ENCODE results near the gene PTPRS. TPM values are rescaled to one million over a fixed set of nuclear protein-coding genes. Genes with fewer than 3 reads are reported as not detected.

The PTPRS gene
- polyA plus RNA-seq, 1 donor (not counting 4 experiments of a cell fraction or from before 2014, with no cell fraction given), result 2.5 TPM

- Histone ChIP-seq H3K4me2 (ENCODE audit: control insufficient read depth, extremely low read depth, insufficient read depth, low read depth, low read length) (no peak overlapping the region), H3K9me3 (ENCODE audit: control insufficient read depth, low read depth, low read length) (no peaks in the 10 kb centered on the region), H3K9ac (ENCODE audit: control insufficient read depth, extremely low read depth, insufficient read depth, low read length) (no peak overlapping the region), H3K4me3 (ENCODE audit: control insufficient read depth in 2 of 3, extremely low read depth in 1 of 3, insufficient read depth in 2 of 3, low read depth in 1 of 3, low read length in 3 of 3) (no peak overlapping the region), H3K4me1 (ENCODE audit: control insufficient read depth, extremely low read depth, insufficient read depth, low read length) (no peaks in the 10 kb centered on the region), H3K36me3 (ENCODE audit: control insufficient read depth in 2 of 2, extremely low read depth in 1 of 2, insufficient read depth in 2 of 2, low read length in 2 of 2) (no peaks in the 10 kb centered on the region), H3K9me1 (ENCODE audit: control insufficient read depth, extremely low read depth, insufficient read depth, low read length) (no peaks in the 10 kb centered on the region), H3K27me3 (ENCODE audit: control insufficient read depth, extremely low read depth, insufficient read depth, low read length) (no peaks in the 10 kb centered on the region), H3K79me2 (ENCODE audit: control insufficient read depth, insufficient read depth, low read length) (no peaks in the 10 kb centered on the region), H2AFZ (ENCODE audit: control insufficient read depth, low read length) (no peak overlapping the region), H3K27ac (ENCODE audit: control insufficient read depth, insufficient read depth, low read length) (no peak overlapping the region), H4K20me1 (ENCODE audit: control insufficient read depth, extremely low read depth, insufficient read depth, low read length) (no peaks in the 10 kb centered on the region)
- FAIRE-seq (no peak), DNase-seq (ENCODE audit: low read depth, low spot score) (no peak)
- dilution Hi-C loops (cut with MboI; ENCODE audit: extremely low pct_ligation_motif_present, low sequenced_read_pairs), result no loop called here
- TF ChIP-seq CTCF (optimal IDR thresholded peaks at IDR 0.05 in 1 of 3, IDR thresholded peaks at IDR 0.05 in 1 of 3, conservative IDR thresholded peaks at IDR 0.05 in 1 of 3; ENCODE audit: extremely low read depth in 1 of 3, insufficient read depth in 2 of 3, low read length in 3 of 3) (peak; percentile 28 to 68 (median 48)), EZH2 (IDR thresholded peaks at IDR 0.05; ENCODE audit: low read length) (no peak)
These were observed 13.8 kb upstream of the PTPRS start for GRCh38 chr19:5354403-5354802.

- DNase-seq (ENCODE audit: low read depth, low spot score), result no peak
These were observed 11.7 kb upstream of the PTPRS start for GRCh38 chr19:5352229-5352763.

More at GRCh38 chr19:5352229-5352763, 11.7 kb upstream of the PTPRS start:
- no peak for FAIRE-seq
- Histone ChIP-seq H3K36me3 (ENCODE audit: control insufficient read depth in 2 of 2, extremely low read depth in 1 of 2, insufficient read depth in 2 of 2, low read length in 2 of 2) (no peaks in the 10 kb centered on the region), H2AFZ (ENCODE audit: control insufficient read depth, low read length) (no peak overlapping the region), H3K9ac (ENCODE audit: control insufficient read depth, extremely low read depth, insufficient read depth, low read length) (no peak overlapping the region), H3K9me3 (ENCODE audit: control insufficient read depth, low read depth, low read length) (no peaks in the 10 kb centered on the region), H3K4me1 (ENCODE audit: control insufficient read depth, extremely low read depth, insufficient read depth, low read length) (no peaks in the 10 kb centered on the region), H4K20me1 (ENCODE audit: control insufficient read depth, extremely low read depth, insufficient read depth, low read length) (no peaks in the 10 kb centered on the region), H3K79me2 (ENCODE audit: control insufficient read depth, insufficient read depth, low read length) (no peaks in the 10 kb centered on the region), H3K27ac (ENCODE audit: control insufficient read depth, insufficient read depth, low read length) (no peak overlapping the region), H3K4me2 (ENCODE audit: control insufficient read depth, extremely low read depth, insufficient read depth, low read depth, low read length) (no peak overlapping the region), H3K27me3 (ENCODE audit: control insufficient read depth, extremely low read depth, insufficient read depth, low read length) (no peaks in the 10 kb centered on the region), H3K9me1 (ENCODE audit: control insufficient read depth, extremely low read depth, insufficient read depth, low read length) (no peaks in the 10 kb centered on the region), H3K4me3 (ENCODE audit: control insufficient read depth in 2 of 3, extremely low read depth in 1 of 3, insufficient read depth in 2 of 3, low read depth in 1 of 3, low read length in 3 of 3) (no peak overlapping the region)
- dilution Hi-C loops (cut with MboI; ENCODE audit: extremely low pct_ligation_motif_present, low sequenced_read_pairs), result no loop called here
- TF ChIP-seq CTCF (optimal IDR thresholded peaks at IDR 0.05 in 1 of 3, IDR thresholded peaks at IDR 0.05 in 1 of 3, conservative IDR thresholded peaks at IDR 0.05 in 1 of 3; ENCODE audit: extremely low read depth in 1 of 3, insufficient read depth in 2 of 3, low read length in 3 of 3), result no peak
- TF ChIP-seq EZH2 (IDR thresholded peaks at IDR 0.05; ENCODE audit: low read length), result no peak

All from keratinocyte (primary cell).